DND-41 (cell line): ENCODE data around the gene NRP1.

Experiments
- CTCF ChIP-seq: IDR thresholded peaks from 2 replicates; pipeline ENCODE4 v1.5.1; 2012; ENCODE audit warnings: borderline replicate concordance, low read length, moderate library complexity, mild to moderate bottlenecking; ENCODE audit not compliant: poor library complexity, severe bottlenecking; ENCODE audit errors: extremely low read depth
- EZH2 ChIP-seq: IDR thresholded peaks from 3 replicates; pipeline ENCODE4 v1.6.1; 2012; ENCODE audit warnings: borderline replicate concordance, low read depth, mild to moderate bottlenecking, moderate library complexity, low read length, inconsistent platforms; ENCODE audit not compliant: severe bottlenecking

- TF ChIP-seq CTCF (no peak), EZH2 (no peak)
Observed at GRCh38 chr10:33212061-33212748, 122.3 kb downstream of the NRP1 start.
